ENCODE data around the gene OXCT1.
A peak's percentile ranks its signal among the peaks of the same experiment; 100 is the strongest.
"Not testable (repeated sequence)": the region's sequence is repeated elsewhere in the genome, so short reads cannot be mapped to it uniquely, and the experiment has no call there.

Gene OXCT1

DNA sequence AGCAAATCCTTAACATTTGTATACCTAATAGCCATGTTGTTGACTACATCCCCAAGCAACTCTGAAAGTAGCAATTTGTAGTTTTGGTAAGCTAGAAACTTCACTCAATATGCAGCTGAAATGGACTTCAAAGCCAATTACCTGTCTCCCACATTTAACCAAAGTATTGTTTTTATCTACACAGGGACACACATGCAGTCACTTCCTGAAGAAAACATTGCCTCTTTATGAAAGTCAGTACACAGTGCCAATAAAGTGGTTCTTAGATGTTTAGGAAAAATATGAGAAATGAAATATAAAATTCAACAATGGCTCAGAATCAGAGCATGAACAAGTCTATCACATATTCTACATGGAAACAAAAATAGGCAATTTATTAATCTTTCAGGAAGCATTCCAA lies 49.2 kb downstream of the OXCT1 start:
- no peak for DNase-seq

DNA sequence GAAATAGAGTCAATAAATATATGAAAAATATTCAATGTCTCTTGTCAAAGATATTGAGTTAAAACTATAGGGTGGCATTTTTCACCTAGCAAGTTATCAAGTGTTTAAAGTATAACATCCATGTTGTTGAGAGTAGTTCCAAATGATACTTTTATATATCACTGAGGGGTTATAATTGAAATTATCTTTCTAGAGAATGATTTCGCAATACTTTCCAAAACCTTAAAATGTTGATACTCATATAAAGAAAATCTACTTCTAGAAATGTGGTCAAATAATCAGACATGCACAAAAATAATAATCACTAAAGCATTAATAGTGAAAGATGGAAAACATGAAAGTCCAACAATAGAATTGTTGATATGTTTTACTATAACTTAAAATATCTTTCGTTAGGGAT lies 50.1 kb downstream of the OXCT1 start:
- no peak for DNase-seq

DNA sequence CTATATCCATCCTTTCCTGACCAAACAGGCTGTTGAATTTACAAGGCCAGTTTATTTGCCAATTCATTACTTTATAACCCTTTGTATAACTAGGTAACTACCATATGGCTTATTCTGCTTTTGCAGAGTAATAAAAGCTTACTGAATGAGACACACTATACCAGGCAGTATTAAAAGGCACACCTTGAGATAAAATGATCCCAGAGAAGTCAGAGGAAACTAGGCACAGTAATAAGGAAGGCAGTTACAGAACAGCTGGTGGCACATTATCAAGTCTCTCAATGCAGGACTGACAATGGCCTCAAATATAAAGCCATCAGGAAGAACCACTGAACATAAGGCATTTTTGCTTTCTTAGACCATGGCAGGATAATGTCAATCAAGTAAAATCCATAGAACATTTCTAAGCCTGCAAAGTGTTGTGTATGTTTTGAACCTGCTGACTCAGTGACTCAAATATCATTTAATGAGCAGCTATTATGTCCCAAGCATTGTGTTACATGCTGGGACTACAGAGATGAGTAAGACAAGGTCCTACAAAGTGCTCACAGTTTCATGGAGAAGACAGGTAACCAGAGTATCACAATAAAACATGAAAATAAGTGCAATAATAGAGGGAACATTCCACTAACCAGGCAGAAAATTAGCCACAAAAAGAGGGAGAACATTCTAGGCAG lies 52.5 kb downstream of the OXCT1 start:
- no peak for DNase-seq

DNA sequence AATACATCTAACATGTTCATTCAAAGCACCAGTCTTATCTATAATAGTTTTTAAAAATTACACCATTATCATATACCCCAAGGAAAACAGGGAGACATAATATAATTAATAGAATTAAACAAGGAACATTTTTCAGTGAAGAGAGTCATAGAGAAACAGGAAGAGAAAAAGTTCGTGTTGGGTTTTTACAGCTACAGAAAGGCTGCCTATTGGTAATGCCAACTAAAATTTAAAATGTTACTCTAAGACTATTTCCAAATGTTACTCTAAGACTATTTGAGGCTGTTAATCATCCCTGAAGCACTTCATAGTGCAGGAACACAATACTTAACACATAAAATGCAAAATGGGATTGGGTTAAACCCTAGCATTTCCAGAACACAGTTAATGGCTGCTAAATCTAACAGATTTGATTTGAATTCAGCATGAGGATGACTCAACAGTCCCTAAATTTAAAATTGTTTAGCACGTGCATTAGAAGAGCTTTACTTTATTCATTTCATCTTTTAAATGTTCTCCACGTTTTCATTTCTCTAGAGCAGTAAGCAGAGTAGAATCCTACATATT lies 54.5 kb downstream of the OXCT1 start:
- no peak for DNase-seq

DNA sequence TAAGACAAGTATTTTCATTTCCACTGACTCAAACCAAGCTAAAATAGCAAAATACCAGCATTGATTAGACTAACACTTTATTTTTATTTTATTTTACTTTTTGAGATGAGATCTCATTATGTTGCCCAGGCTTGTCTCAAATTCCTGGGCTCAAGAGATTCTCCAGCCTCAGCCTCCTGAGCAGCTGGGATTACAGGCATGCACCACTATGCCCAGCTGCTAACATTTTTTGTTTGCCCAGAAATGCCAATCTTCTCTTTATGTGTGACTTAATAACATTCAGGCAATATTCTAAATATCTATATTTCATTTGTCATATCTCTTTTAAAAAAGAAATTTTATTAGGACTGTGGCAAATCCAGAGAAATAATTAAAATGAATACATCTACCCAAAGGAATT lies 55.0 kb downstream of the OXCT1 start:
- no peak for DNase-seq

DNA sequence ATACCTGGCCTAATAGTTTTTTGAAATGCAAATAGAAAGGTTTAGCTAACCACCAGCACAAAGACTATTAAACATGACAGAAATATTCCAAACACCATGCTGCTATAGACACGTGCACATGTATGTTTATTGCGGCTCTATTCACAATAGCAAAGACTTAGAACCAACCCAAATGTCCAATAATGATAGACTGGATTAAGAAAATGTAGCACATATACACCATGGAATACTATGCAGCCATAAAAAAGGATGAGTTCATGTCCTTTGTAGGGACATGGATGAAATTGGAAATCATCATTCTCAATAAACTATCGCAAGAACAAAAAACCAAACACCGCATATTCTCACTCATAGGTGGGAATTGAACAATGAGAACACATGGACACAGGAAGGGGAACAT lies 55.9 kb downstream of the OXCT1 start:
- DNase-seq, result not testable (repeated sequence)

DNA sequence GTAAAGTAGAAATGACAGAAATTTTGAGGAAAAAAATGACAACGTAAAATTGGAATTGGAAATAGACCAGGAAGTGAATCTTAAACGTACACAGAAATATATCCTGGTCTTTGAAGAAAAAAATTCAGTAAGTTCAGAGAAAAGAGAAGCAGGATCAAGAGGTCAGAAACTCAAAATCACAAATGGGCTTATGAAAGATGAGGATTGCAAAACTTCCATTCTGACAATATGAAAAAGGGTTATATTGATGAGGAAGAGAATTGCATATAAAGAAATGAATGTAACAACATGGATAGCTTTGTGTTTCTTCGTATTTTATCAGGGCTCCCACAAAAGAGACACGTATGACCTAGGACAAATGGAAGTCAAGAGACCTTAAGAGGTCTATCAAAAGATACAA lies 58.1 kb downstream of the OXCT1 start:
- DNase-seq, result no peak

DNA sequence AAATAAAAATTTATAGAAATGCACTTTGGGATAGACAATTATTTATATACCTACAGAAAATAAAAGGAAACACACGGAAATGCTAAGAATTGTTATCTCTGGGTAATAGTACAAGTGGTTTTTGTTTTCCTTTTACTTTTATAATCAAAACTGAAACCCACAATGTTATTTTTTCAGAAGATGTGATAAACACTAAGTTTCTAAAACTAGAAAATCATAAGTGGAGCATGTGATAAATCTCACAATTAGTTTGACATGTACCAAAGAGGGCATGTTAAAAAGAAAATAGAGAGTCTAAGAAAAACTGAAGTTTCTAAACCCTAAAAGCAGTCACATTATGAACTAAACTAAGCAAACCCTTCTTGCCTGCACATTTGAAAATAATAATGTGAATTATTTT lies 61.1 kb downstream of the OXCT1 start:
- no peak for DNase-seq

DNA sequence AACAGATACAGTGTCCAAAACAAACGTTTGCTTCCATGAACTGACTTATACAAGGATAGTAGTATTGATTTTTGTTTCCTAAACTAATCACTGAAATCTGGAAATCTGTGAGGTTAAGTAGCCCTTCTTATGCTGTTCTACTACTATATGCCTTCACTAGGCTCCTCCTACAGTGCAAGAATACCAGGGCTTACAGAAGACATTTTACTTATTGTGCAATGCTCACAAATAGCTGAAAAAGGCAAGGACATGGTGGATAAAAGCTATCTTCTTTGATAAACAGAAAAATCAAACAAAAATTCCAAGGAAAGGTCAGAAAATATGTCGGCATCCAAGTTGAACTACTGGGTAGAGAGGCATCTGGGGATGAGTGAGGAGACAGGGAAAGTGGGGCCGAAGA lies 61.9 kb downstream of the OXCT1 start:
- DNase-seq, result no peak

DNA sequence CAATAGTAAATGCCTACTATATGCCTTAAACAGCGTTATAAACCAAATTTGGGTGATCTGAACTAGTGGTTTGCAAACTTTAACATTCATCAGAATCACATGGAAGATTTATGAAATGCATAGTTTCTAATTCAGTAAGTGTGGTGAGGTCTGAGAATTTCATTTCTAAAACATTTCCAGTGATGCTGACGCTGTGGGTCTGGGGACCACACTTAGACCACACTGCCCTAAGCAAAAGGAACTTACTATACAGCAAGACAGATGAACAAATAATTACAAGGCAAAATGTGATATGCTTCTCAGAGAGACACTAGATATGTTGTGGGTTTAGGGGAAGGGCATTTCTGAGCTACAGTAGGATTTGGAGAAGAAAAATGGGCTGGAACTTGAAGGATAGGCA lies 72.6 kb downstream of the OXCT1 start:
- no peak for DNase-seq

DNA sequence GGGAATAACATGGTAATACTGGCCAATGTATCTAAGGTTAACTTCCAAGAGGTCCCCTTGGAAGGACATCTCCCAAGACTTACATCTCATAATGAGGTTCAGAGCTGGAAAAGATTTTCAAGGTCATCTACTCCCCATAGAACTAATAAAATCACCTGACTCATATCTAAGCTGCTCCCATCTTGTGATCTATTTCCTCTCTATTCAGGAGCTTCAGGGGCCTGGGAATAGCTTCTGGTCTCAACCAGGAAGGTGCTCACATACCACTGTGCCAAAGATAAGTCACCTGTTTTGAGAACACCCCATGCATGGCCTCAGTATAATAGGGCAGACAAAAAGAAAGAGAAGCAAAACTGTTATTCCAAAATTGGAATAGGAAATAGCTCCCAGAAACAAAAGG lies 74.2 kb downstream of the OXCT1 start:
- no peak for DNase-seq

DNA sequence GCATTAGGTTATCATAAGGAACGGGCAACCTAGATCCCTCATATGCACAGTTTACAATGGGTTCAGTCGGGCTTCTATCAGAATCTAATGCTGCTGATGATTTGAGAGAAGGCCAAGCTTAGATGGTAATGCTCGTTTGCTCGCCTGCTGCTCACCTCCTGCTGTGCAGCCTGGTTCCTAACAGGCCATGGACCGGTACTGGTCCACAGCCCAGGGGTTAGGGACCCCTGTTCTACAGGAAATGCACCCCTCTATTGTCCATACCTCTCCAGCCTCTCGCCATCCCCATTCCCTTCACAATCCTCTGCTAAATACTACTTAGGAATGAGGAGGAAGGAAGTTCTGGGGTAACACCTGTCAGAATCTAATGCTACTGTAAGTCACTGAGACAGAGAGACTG lies 75.1 kb downstream of the OXCT1 start:
- no peak for DNase-seq

DNA sequence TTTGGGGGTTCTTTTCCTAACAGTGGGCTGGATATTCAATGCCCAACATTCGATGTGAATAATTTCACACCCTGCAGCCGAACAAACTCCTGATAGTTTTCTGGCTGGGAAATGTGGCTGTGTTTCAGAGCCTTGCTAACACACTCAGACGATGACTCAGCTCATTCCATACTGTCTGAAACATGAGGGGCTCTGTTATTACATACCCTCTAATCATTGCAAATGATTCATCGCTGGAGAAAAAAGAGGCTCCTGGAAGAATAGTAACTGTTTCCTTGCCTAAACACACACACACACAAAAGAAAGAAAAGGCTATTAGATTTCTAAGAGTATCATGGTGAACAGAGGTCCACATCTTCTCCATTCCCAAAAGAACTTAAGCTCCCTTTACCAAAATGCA lies 75.8 kb downstream of the OXCT1 start:
- DNase-seq, result peak; percentile 55

DNA sequence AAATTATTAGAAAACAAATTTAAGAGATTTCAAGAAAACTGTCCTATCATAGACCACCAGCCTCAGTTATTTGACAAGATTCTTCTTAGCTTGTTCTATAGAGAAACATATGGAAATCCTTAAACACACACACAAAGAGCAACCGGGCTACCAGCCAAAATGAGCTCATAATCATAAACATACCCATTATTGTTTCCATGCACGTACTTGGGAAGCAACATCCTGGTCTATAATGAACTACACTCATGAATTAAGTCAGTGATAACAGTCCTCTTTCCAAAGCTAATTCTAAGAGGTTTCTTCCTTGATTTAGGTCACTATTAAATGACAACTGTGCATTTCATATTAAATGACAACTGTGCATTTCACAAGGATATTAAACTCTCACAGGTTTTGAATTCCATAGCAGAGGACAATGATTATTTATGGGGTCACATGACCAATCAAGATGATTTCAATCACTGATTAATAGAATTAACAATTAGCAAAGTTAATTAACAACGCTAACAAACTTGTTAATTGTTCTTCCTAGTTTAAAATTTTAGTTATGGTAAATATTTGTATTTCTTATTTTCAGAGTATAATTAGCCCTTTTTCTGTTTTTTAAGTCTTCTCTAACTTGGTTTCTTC lies 77.0 kb downstream of the OXCT1 start:
- peak; percentile 98 for DNase-seq

DNA sequence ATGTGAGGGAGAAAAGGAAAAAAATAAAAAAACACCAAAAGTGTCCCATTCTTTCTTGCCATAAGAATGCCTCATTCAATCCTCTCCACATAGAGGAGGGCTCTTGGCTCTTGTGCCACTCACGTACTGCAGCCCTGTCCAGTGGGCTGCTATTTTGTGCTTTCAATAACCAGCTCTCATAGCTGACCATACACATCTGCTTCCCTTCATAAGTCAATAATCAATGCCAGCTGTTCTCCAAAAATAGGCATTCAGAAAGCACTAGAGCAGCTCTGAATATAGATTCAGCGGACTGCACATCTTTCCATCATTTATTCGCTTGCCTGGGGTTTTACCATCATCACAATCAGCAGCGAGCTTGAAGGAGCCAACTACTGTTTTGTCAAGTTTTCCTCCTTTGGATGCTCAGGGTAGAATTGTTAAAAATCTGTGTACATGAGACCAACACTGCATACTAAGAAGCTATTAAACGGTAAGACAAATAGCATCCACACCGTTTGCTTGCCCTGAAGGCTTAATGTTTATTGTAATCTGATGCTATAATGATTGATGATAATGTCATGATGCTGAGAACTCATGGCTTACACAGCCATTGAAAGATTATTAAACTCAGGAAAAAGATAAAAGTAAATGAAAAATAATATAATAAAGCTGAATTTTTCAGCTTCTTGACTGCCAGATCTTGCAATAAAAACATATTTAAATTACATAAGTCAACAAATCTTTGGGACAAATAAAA lies 80.0 kb downstream of the OXCT1 start:
- peak; percentile 97 for DNase-seq

DNA sequence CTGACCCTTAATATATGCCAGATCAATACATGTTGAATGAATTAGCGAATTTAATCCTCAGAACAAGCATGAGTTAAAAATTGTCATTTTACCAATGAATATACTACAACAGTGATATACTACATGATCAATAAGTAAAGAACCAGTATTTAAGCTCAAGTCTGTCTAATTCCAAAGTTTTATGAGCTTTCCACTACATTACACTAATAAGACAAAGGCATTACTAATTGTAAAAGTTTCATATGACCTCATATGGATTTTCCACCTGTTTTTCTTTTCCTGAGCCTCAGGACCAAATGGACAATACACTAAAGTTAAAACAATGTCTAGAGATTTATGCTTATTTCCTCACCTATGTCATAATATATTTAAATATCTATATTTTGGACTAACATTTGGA lies 80.8 kb downstream of the OXCT1 start:
- no peak for DNase-seq

DNA sequence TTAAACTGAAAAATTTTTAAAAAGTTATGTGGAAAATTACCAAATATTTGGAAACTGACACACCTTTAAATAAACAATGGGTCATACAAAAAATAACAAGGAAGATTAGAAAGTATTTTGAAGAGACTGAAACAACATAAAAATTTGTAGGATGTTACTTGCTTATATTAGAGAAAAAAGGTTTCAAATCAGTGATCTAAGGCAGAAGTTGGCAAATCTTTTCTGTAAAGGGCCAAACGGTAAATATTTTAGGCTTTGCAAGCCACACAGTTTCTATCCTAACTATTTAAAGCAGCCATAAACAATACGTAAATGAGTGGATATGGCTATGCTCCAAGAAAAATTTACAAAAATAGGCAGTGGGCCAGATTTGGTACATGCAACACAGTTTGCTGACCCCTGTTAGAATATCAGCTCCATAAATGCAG lies 81.3 kb downstream of the OXCT1 start:
- DNase-seq, result no peak

DNA sequence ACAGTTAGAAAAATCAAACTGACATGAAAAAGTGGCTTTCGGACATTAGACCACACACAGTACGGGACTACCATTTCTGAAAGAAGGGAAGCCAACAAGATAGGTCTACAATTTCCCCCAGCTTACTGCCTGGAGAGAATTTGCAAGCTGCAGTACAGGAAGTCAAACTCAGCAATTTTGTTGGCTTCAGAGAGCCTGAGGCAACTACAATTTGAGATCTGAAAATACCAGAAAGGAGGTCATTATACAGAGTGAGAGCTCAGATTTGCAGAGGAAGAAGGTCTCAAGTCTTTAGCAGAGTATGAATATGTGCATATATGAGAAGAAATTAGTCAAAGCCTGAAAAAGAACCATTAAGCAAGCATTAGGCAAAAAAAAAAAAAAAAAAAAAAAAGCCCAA lies 83.0 kb downstream of the OXCT1 start:
- DNase-seq, result no peak

DNA sequence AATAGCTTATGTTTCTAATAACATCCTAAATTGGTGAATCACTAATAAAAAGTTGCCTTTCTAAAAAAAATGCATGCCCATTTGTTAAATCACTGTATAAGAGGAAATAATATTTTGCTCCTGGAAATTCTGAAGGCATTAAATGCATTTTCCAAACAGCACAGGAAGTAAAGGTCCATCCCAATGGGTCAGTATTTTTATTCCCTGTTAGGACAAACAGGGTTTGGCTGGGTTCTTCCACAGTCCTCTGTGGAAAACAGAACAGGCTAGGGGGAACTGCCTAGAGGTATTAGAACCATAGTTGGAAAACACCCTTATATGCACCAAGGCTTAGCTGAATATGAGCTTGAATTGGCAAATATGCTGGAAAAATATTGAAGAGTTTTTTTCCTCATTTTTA lies 85.2 kb downstream of the OXCT1 start:
- DNase-seq, result no peak

DNA sequence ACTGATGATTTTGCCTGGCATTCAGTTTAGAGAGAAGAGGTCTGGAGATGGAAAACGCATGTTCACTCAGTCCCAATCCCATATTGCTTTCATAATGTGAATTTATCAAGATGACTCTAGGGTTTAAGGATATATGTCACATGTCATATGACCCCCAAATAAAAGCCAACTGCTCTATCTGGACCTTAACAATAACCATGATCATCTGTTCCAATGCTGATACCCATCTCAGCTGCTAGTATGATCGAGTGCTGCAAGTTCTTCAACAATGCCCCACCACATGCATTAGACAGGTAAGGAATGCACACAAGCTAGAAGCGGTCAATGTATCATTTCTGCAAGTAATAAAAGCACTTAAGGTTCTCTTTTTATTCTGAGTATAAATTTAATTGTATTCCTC lies 91.8 kb downstream of the OXCT1 start:
- DNase-seq, result no peak

DNA sequence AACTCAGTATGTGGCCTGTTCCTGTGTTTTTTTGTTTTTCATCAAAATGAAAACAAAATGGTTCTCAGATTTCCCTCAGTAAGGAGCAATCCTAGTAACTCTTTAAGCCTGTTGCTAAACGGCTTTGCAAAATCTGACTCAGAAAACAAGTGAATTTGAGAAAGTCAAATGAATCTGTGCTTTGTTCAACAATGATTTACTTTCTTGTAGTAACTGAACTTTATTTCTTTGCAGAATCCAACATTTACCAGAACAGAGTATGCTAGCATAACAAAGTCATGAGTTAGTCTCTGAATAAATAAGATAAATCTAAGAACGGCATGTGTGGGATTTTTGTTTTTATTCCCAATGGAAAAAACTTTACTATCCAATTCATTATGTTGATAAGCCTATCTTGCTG lies 93.8 kb downstream of the OXCT1 start:
- no peak for DNase-seq

DNA sequence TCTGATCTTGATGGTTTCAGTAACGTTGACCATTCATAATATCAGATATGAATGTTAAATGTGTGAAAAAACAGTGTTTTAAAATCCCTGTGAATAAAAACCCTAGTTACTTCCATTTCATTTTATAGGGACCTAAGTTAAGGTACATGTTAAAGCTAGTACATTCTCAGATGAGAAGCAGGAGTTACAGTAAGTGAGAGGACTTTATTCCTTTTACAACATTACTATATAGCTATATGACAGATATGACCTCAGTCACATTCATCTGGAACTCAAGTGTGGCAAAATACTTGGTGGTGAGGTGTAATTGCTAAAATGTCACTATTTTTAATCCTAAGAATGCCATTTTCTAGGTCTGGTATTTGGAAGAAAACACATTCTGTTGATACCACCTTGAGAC lies 96.4 kb downstream of the OXCT1 start:
- no peak for DNase-seq

DNA sequence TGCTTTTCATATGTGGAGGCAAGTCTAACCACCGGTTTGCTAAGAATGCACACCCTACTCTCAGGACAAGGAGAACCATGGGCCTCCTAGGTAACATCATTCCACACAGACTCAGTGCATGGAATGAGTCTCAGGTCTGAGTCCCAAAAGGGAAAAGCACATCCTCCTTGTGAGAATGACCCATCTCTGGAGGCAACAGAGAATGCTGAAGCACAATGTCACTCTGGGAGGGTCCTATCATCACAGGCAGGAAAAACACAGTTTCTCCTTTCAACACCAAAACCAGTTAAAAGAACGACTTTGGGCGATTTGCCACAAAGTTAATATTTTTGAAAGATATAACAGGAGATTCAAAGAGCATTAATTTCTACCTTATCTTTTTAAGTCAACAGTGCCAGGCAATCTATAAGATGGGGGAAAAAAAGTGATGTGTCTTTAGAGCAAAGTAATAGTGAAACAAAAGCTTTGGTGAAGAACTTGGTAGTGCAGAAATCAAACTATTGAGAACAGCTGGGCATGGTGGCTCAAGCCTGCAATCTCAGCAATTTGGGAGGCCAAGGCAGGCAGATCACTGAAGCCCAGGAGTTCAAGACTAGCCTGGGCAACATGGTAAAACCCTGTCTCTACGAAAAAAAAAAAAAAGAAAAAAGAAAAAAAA lies 97.3 kb downstream of the OXCT1 start:
- DNase-seq, result no peak

DNA sequence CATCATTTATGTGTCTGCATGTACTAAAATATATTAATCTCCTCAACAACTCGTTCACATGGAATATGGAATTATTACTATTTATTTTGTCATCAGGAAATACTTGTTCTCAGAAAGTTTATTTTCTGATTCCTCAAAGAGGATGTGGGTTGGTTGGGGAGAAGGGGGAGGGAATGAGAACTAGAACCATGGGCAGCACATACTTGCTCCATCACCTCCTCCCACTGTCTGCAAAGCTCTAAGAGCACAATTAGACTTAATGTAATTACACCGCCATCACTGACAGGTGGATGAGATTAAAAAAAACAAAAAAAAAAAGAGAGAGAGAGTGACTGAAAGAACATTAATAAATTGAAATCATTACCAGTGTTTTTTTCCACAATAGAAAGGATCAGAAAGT lies 98.2 kb downstream of the OXCT1 start:
- peak; percentile 25 for DNase-seq

Data from NCI-H748 treated with DMSO at 0.1 percent for 48 hours (cell line).